Measurements from ENCODE around the gene EIF4A2. TPM values are rescaled to one million over a fixed set of nuclear protein-coding genes. Genes with fewer than 3 reads are reported as not detected.

The EIF4A2 gene
- total and polyA plus RNA-seq, 10 of the 15 experiments (the other 5 are each of a cell fraction or from before 2014, with no cell fraction given) = 154 to 680 (median 259) TPM

- peak; percentile 63; the same call in 1 of the 2 replicates for TF ChIP-seq ZNF687 (IDR thresholded peaks at IDR 0.05)
- no peak for TF ChIP-seq EED (IDR thresholded peaks at IDR 0.05; ENCODE audit: low read depth)
- no peak for TF ChIP-seq CTCF (IDR thresholded peaks at IDR 0.05 in 2 of 3, conservative IDR thresholded peaks at IDR 0.05 in 1 of 3; ENCODE audit: control insufficient read depth in 2 of 3, extremely low read depth in 1 of 3, insufficient read depth in 1 of 3, low read depth in 3 of 3, low read length in 3 of 3)
- no peak for TF ChIP-seq EZH2 (IDR thresholded peaks at IDR 0.05; ENCODE audit: borderline replicate concordance, control insufficient read depth, low read depth, low read length)
- TF ChIP-seq NR2C2 (IDR thresholded peaks at IDR 0.05; ENCODE audit: borderline replicate concordance, control insufficient read depth, insufficient read length, low read depth) = no peak
- TF ChIP-seq SREBF2 (IDR thresholded peaks at IDR 0.05; ENCODE audit: low read length) = no peak
- no peak for TF ChIP-seq KDM1A (IDR thresholded peaks at IDR 0.05; ENCODE audit: borderline replicate concordance)
- TF ChIP-seq BCL3 (IDR thresholded peaks at IDR 0.05; ENCODE audit: borderline replicate concordance, insufficient read depth, low read depth, low read length, poor library complexity, severe bottlenecking) = no peak
Measured at GRCh38 chr3:186772701-186773417, 10.5 kb upstream of the EIF4A2 start (continued).

Measured in GM12878 (cell line).